WTC11 (cell line): ENCODE results near the gene ZNF665. TPM values are rescaled to one million over a fixed set of nuclear protein-coding genes. Genes with fewer than 3 reads are reported as not detected.

Source experiments
- ATAC-seq: fragments of 200-7000 bp; cut with Tn5 transposase; 2 replicates; pipeline ENCODE4 v1.10.0; 2021; ENCODE audit warnings: mild to moderate bottlenecking, moderate library complexity
- CTCF ChIA-PET: fragments of 300-600 bp; sonication (Branson Sonifier 250); formaldehyde crosslinking; loops from one replicate; lab custom pipeline; 2021; ENCODE audit warnings: antibody characterized with exemption; lab: Charles Lee
- POLR2A ChIA-PET: fragments of 350-600 bp; sonication (Branson Sonifier 250); formaldehyde crosslinking; loops from one replicate; lab custom pipeline; 2021; ENCODE audit warnings: antibody characterized with exemption; lab: Charles Lee
- DNase-seq: peaks from one replicate; pipeline ENCODE4 v3.0.0; 2021; ENCODE audit warnings: low spot score
- H3K27ac Mint-ChIP-seq: 2 replicates; pipeline ENCODE4 v1.8.0; 2021; ENCODE audit warnings: mixed read lengths
- H3K27me3 Mint-ChIP-seq: 2 replicates; pipeline ENCODE4 v1.8.0; 2021; ENCODE audit warnings: low read depth, mild to moderate bottlenecking, moderate library complexity, mixed read lengths
- H3K36me3 Mint-ChIP-seq: 2 replicates; pipeline ENCODE4 v1.8.0; 2021; ENCODE audit warnings: mixed read lengths
- H3K4me1 Mint-ChIP-seq: 2 replicates; pipeline ENCODE4 v1.8.0; 2022; ENCODE audit warnings: mixed read lengths
- H3K4me3 Mint-ChIP-seq: 2 replicates; pipeline ENCODE4 v1.8.0; 2021; ENCODE audit warnings: mild to moderate bottlenecking, moderate library complexity, mixed read lengths
- H3K9me3 Mint-ChIP-seq: 2 replicates; pipeline ENCODE4 v1.8.0; 2021; ENCODE audit warnings: mixed read lengths
- AR ChIP-seq: fragments of 250-450 bp; sonication (Bioruptor Pico); IDR thresholded peaks from 2 replicates; pipeline ENCODE4 v1.9.0; 2021; ENCODE audit warnings: mild to moderate bottlenecking
- CREM ChIP-seq: sonication (generic); formaldehyde crosslinking; IDR thresholded peaks from 2 replicates; pipeline ENCODE4 v1.8.1; 2022; ENCODE audit warnings: mild to moderate bottlenecking, missing genetic modification reagents, moderate library complexity
- ETV6 ChIP-seq: sonication (generic); formaldehyde crosslinking; IDR thresholded peaks from 2 replicates; pipeline ENCODE4 v1.8.1; 2022; ENCODE audit warnings: mild to moderate bottlenecking, missing genetic modification reagents
- FOXK1 ChIP-seq: sonication (generic); formaldehyde crosslinking; IDR thresholded peaks from 2 replicates; pipeline ENCODE4 v1.8.0; 2022; ENCODE audit warnings: mild to moderate bottlenecking, moderate library complexity, missing genetic modification reagents
- FOXP1 ChIP-seq: sonication (generic); formaldehyde crosslinking; IDR thresholded peaks from 2 replicates; pipeline ENCODE4 v1.8.0; 2022; ENCODE audit warnings: missing genetic modification reagents, mild to moderate bottlenecking, moderate library complexity, borderline replicate concordance
- GABPB1 ChIP-seq: sonication (generic); formaldehyde crosslinking; IDR thresholded peaks from 2 replicates; pipeline ENCODE4 v1.8.1; 2023; ENCODE audit warnings: mild to moderate bottlenecking, missing genetic modification reagents
- GRHL2 ChIP-seq: fragments of 250-450 bp; sonication (Bioruptor Pico); IDR thresholded peaks from 2 replicates; pipeline ENCODE4 v1.8.0; 2022; ENCODE audit warnings: mild to moderate bottlenecking, moderate library complexity; ENCODE audit not compliant: insufficient replicate concordance, severe bottlenecking
- IRF1 ChIP-seq: sonication (generic); formaldehyde crosslinking; IDR thresholded peaks from 2 replicates; pipeline ENCODE4 v1.8.0; 2023; ENCODE audit warnings: missing genetic modification reagents
- MXD4 ChIP-seq: fragments of 250-450 bp; sonication (Bioruptor Pico); IDR thresholded peaks from 2 replicates; pipeline ENCODE4 v1.8.0; 2021; ENCODE audit warnings: mild to moderate bottlenecking, moderate library complexity, borderline replicate concordance
- NR1H2 ChIP-seq: sonication (generic); formaldehyde crosslinking; IDR thresholded peaks from 2 replicates; pipeline ENCODE4 v1.9.0; 2021; ENCODE audit warnings: mild to moderate bottlenecking, moderate library complexity, missing genetic modification reagents
- PREB ChIP-seq: sonication (generic); formaldehyde crosslinking; IDR thresholded peaks from 2 replicates; pipeline ENCODE4 v1.8.1; 2022; ENCODE audit warnings: mild to moderate bottlenecking, missing genetic modification reagents, moderate library complexity, borderline replicate concordance
- SOX15 ChIP-seq: fragments of 250-450 bp; sonication (Bioruptor Pico); IDR thresholded peaks from 2 replicates; pipeline ENCODE4 v1.9.0; 2021; ENCODE audit warnings: mild to moderate bottlenecking
- SP1 ChIP-seq: sonication (generic); formaldehyde crosslinking; conservative IDR thresholded peaks from 2 replicates; pipeline ENCODE4 v1.8.1; 2022; ENCODE audit warnings: missing genetic modification reagents
- TCF7 ChIP-seq: sonication (generic); formaldehyde crosslinking; IDR thresholded peaks from 2 replicates; pipeline ENCODE4 v1.8.0; 2022; ENCODE audit warnings: mild to moderate bottlenecking, low read depth, missing genetic modification reagents, moderate library complexity
- ZBTB21 ChIP-seq: sonication (generic); formaldehyde crosslinking; IDR thresholded peaks from 2 replicates; pipeline ENCODE4 v1.8.1; 2023; ENCODE audit warnings: mild to moderate bottlenecking, missing genetic modification reagents, borderline replicate concordance
- total RNA-seq: library from RNA; stranded (reverse); gene quantifications from 3 replicates; pipeline ENCODE4 v1.2.3, GENCODE V29; 2021
- TF ChIP-seq, protein P1 (sequence below): sonication (generic); formaldehyde crosslinking; IDR thresholded peaks from 2 replicates; pipeline ENCODE4 v1.8.0; 2022; ENCODE audit warnings: mild to moderate bottlenecking, missing genetic modification reagents

ZNF665 gene
- total RNA-seq, 1 experiment from 2014 or later = 7.5 TPM

GRCh38 chr19:53123400-53123799 lies 69.8 kb downstream of the ZNF665 start:
- DNase-seq (no peak), ATAC-seq (no peak)
- 0 out of 2 replicates have a peak, but pooled peaks cover 5% of the 10 kb centered on the region for H3K4me1 Mint-ChIP-seq
- H3K4me3 Mint-ChIP-seq = no peak overlapping the region
- peaks cover 12% of the 10 kb centered on the region for H3K36me3 Mint-ChIP-seq
- H3K9me3 Mint-ChIP-seq = peaks cover 2% of the 10 kb centered on the region
- H3K27ac Mint-ChIP-seq = no peak overlapping the region
- POLR2A ChIA-PET = no interaction called here
- TF ChIP-seq TCF7 (CRISPR knock-in tag) (no peak), CREM (no peak), SOX15 (CRISPR knock-in tag) (no peak), IRF1 (CRISPR knock-in tag) (no peak), PREB (CRISPR knock-in tag) (no peak), FOXP1 (CRISPR knock-in tag) (no peak), GABPB1 (CRISPR knock-in tag) (no peak), GRHL2 (CRISPR knock-in tag) (no peak), SP1 (CRISPR knock-in tag) (no peak), AR (CRISPR knock-in tag) (no peak), ZBTB21 (CRISPR knock-in tag) (no peak), MXD4 (no peak), ETV6 (CRISPR knock-in tag) (no peak), FOXK1 (no peak), NR1H2 (CRISPR knock-in tag) (no peak)
- TF ChIP-seq, protein P1, sequence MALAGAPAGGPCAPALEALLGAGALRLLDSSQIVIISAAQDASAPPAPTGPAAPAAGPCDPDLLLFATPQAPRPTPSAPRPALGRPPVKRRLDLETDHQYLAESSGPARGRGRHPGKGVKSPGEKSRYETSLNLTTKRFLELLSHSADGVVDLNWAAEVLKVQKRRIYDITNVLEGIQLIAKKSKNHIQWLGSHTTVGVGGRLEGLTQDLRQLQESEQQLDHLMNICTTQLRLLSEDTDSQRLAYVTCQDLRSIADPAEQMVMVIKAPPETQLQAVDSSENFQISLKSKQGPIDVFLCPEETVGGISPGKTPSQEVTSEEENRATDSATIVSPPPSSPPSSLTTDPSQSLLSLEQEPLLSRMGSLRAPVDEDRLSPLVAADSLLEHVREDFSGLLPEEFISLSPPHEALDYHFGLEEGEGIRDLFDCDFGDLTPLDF (CRISPR knock-in tag) = no peak
- no peaks in the 10 kb centered on the region for H3K27me3 Mint-ChIP-seq
- CTCF ChIA-PET = no interaction called here

Other genes with a start within 250 kb of the ZNF665 start
- gene ZNF816, start 230.5 kb downstream of the ZNF665 start, total RNA-seq = 10.8 to 15.3 TPM (median 12.4 TPM) in 3 replicates
- not detected in 3 replicates for gene ERVV-1, start 179.4 kb downstream of the ZNF665 start, total RNA-seq
- gene ERVV-2, start 148.6 kb downstream of the ZNF665 start, total RNA-seq = 0.26 to 0.46 TPM (median 0.46 TPM) in 3 replicates
- gene ZNF160, start 89.9 kb downstream of the ZNF665 start, total RNA-seq = 53.8 to 54.6 TPM (median 54.5 TPM) in 3 replicates
- gene ZNF415, start 60.4 kb downstream of the ZNF665 start, total RNA-seq = 9.3 to 11.2 TPM (median 11.2 TPM) in 3 replicates
- gene ZNF347, start 34.3 kb downstream of the ZNF665 start, total RNA-seq = 10.9 to 11.3 TPM (median 11.0 TPM) in 3 replicates
- 56.9 to 60.1 TPM (median 58.8 TPM) in 3 replicates for gene ZNF677, start 61.5 kb upstream of the ZNF665 start, total RNA-seq
- not detected in 3 replicates for gene VN1R2, start 64.9 kb upstream of the ZNF665 start, total RNA-seq
- not detected in 3 replicates for gene VN1R4, start 74.4 kb upstream of the ZNF665 start, total RNA-seq
- 16.0 to 18.5 TPM (median 16.3 TPM) in 3 replicates for gene ZNF845, start 140.4 kb upstream of the ZNF665 start, total RNA-seq
- gene ZNF525, start 172.3 kb upstream of the ZNF665 start, total RNA-seq = 46.9 to 59.7 TPM (median 48.6 TPM) in 3 replicates
- 18.3 to 23.6 TPM (median 19.6 TPM) in 3 replicates for gene ZNF765, start 201.8 kb upstream of the ZNF665 start, total RNA-seq
- 28.4 to 29.7 TPM (median 29.4 TPM) in 3 replicates for gene ZNF761, start 238.6 kb upstream of the ZNF665 start, total RNA-seq